Measurements from ENCODE around the gene ITIH2. TPM values are rescaled to one million over a fixed set of nuclear protein-coding genes. Genes with fewer than 3 reads are reported as not detected.

Gene ITIH2, protein sequence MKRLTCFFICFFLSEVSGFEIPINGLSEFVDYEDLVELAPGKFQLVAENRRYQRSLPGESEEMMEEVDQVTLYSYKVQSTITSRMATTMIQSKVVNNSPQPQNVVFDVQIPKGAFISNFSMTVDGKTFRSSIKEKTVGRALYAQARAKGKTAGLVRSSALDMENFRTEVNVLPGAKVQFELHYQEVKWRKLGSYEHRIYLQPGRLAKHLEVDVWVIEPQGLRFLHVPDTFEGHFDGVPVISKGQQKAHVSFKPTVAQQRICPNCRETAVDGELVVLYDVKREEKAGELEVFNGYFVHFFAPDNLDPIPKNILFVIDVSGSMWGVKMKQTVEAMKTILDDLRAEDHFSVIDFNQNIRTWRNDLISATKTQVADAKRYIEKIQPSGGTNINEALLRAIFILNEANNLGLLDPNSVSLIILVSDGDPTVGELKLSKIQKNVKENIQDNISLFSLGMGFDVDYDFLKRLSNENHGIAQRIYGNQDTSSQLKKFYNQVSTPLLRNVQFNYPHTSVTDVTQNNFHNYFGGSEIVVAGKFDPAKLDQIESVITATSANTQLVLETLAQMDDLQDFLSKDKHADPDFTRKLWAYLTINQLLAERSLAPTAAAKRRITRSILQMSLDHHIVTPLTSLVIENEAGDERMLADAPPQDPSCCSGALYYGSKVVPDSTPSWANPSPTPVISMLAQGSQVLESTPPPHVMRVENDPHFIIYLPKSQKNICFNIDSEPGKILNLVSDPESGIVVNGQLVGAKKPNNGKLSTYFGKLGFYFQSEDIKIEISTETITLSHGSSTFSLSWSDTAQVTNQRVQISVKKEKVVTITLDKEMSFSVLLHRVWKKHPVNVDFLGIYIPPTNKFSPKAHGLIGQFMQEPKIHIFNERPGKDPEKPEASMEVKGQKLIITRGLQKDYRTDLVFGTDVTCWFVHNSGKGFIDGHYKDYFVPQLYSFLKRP
- total RNA-seq: not detected in 2 replicates

DNA sequence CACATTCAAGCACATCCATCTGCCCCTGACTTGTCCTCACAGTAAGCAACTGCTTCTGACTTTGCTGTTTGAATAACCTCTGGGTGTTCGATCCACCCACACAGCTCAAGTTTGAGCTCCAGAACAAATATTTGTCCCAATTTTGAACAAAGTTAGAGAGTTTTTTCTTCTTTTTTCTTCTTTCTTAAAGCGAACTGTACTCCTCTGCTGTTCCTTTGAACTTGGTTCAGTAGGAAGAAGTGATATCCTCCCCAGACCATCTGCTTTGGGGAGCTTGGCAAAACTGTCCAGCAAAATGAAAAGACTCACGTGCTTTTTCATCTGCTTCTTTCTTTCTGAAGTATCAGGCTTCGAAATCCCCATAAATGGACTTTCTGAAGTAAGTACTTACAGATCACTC, at the start of gene ITIH2:
ITIH2 (plus strand) TSS at position 177 of the 400 bp plus-strand sequence; CDS start at position 296, 119 bp downstream.

DNA sequence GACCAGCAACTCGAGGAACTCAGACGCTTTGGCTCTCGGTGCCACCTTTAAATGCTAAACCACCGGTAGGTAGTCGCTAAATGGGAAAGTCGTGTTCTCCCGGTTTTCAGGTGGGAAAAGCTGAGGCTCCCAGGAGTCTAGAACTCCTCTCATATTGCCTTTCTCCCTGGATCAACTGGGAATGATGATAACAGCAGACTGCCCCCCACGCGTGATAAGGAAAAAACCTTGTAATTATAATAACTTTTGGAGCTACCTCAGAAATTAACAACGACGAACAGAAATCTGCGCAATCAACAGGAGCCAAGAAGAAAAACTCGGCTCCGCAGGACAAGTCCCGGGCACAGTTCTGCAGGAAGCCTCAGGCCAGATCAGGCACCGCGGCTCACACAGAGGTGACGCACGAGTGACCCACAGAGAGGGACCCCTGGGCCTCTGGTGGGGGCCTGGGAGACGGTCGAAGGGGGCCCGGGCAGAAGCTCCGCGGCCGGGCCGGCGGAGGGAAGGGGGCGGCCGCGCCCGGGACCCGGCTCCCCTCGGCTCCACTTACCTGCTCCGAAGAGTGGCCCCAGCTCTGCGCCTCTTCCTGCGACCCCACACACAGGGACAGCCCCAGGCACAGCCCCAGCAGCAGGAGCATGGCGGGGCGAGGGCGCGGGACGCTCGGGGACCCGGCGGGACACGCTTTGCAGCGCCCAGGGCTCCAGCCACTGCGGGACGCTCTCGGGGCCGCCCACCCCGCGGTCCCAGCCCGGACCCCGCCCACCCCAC, 36.7 kb upstream of the ITIH2 start, which contains the start of gene ITIH5:
ITIH5 (minus strand) TSS at position 714 of the 771 bp plus-strand sequence; CDS start at position 640, 74 bp downstream.

DNA sequence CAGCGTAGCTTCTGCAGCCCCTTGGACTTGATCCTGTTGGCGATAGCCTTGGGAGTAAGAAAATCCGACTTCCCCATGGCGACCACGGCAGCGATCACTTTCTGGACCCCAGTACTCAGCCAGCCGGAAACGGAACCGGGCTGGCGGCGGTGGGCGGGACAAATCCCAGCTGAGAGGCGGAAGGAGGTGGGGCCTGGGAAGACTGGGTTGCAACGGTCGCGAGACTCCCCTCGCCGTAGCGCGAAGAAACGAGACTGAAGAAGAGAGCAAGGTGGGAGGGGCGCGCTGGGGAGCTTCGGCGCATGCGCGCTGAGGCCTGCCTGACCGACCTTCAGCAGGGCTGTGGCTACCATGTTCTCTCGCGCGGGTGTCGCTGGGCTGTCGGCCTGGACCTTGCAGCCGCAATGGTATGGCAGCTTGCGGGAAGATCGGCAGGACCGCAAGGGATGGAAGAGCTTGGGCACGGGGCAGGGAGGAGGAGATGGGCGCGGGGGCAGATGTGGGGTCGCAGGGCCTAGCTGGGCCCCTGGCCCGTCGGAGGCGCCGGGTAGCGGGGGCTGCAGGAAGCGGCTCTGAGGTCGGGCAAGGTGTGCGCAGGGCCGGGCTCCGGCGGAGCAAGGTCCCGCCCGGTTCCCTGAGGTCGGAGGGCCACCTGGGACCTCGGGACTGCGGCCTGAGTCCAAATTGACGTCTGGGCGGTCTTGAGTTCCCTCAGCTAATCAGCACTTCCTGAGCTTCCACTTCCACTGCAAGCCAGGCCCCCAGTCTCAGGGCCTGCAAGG, 84.9 kb downstream of the ITIH2 start, which contains the start of the genes ATP5F1C and KIN:
ATP5F1C (plus strand) TSS at position 321 of the 782 bp plus-strand sequence; CDS start at position 352, 31 bp downstream.
KIN (minus strand) TSS at position 137 of the 782 bp plus-strand sequence; CDS start at position 77, 60 bp downstream.

Other genes with a start within 250 kb of the ITIH2 start
- 0.97 and 1.1 TPM in 2 replicates for gene ITIH5, start 36.4 kb upstream of the ITIH2 start, total RNA-seq
- gene KIN, start 84.7 kb downstream of the ITIH2 start, total RNA-seq: 4.4 and 5.5 TPM in 2 replicates
- gene ATP5F1C, start 84.9 kb downstream of the ITIH2 start, total RNA-seq: 145 and 172 TPM in 2 replicates
- gene TAF3, start 115.2 kb downstream of the ITIH2 start, total RNA-seq: 2.1 and 2.3 TPM in 2 replicates

All from hair follicle dermal papilla cell (primary cell).